NCI-H82 treated with DMSO at 0.1 percent for 48 hours (cell line): ENCODE measurements around the gene MAPK8IP3.

ENCODE experiments used
- DNase-seq: peaks from one replicate; lab custom pipeline; 2025; ENCODE audit not compliant: unreplicated experiment; lab: John Stamatoyannopoulos, UW

Gene MAPK8IP3

GRCh38 chr16:1740234-1740633, 34.2 kb downstream of the MAPK8IP3 start:
- no peak for DNase-seq

GRCh38 chr16:1740781-1741490, 34.9 kb downstream of the MAPK8IP3 start:
- DNase-seq = no peak

GRCh38 chr16:1741553-1742165, 35.7 kb downstream of the MAPK8IP3 start:
- DNase-seq = no peak

- DNase-seq = no peak
Observed at GRCh38 chr16:1743376-1744337, 37.7 kb downstream of the MAPK8IP3 start.

GRCh38 chr16:1744338-1744840, 38.4 kb downstream of the MAPK8IP3 start:
- DNase-seq = no peak

- no peak for DNase-seq
Observed at GRCh38 chr16:1745181-1745899, 39.3 kb downstream of the MAPK8IP3 start.

GRCh38 chr16:1745900-1746692, 40.1 kb downstream of the MAPK8IP3 start:
- DNase-seq = no peak

- no peak for DNase-seq
Observed at GRCh38 chr16:1746693-1747195, 40.7 kb downstream of the MAPK8IP3 start.

GRCh38 chr16:1747934-1748333, 41.9 kb downstream of the MAPK8IP3 start:
- no peak for DNase-seq

- no peak for DNase-seq
Observed at GRCh38 chr16:1749152-1750117, 43.4 kb downstream of the MAPK8IP3 start.

GRCh38 chr16:1751946-1752345, 46.0 kb downstream of the MAPK8IP3 start:
- DNase-seq = no peak

- DNase-seq = no peak
Observed at GRCh38 chr16:1752853-1753252, 46.9 kb downstream of the MAPK8IP3 start.

GRCh38 chr16:1754204-1754603, 48.2 kb downstream of the MAPK8IP3 start:
- DNase-seq = no peak

GRCh38 chr16:1757714-1758461, 51.9 kb downstream of the MAPK8IP3 start:
- no peak for DNase-seq

GRCh38 chr16:1758923-1759322, 52.9 kb downstream of the MAPK8IP3 start:
- DNase-seq = no peak

- DNase-seq = no peak
Observed at GRCh38 chr16:1759511-1759910, 53.5 kb downstream of the MAPK8IP3 start.

- DNase-seq = no peak
Observed at GRCh38 chr16:1760911-1761310, 54.9 kb downstream of the MAPK8IP3 start.

- no peak for DNase-seq
Observed at GRCh38 chr16:1761751-1762150, 55.8 kb downstream of the MAPK8IP3 start.
